H1 (cell line): ENCODE measurements around the gene ASB7. TPM values are rescaled to one million over a fixed set of nuclear protein-coding genes. Genes with fewer than 3 reads are reported as not detected.

Experiments used
- CTCF ChIA-PET: fragments of 300-600 bp; sonication (Branson Sonifier 250); formaldehyde crosslinking; loops from one replicate; lab custom pipeline; 2021; ENCODE audit not compliant: partially characterized antibody; lab: Charles Lee
- POLR2A ChIA-PET: fragments of 300-600 bp; sonication (Branson Sonifier 250); formaldehyde crosslinking; loops from one replicate; lab custom pipeline; 2021; ENCODE audit warnings: inconsistent platforms; ENCODE audit not compliant: partially characterized antibody; lab: Charles Lee
- DNase-seq, 2 experiments: peaks; one replicate each; pipeline versions ENCODE4 v3.0.0 to v3.0.0-alpha.2; 2010 to 2022; ENCODE audit warnings: low spot score in 2 of 2, low read depth in 1 of 2, mixed read lengths in 1 of 2
- FAIRE-seq: peaks from 2 replicates; lab custom pipeline; 2011; peaks lifted over from hg19 to GRCh38; lab: Jason Lieb, UNC
- H2AFZ ChIP-seq: 2 replicates; pipeline ENCODE4 v1.8.1; 2012; ENCODE audit warnings: low read length, inconsistent platforms
- H2AK5ac ChIP-seq: 2 replicates; pipeline ENCODE4 v1.6.1; 2013; ENCODE audit warnings: low read depth, low read length
- H2BK120ac ChIP-seq: replicated peaks from 2 replicates; pipeline ENCODE3; 2013; ENCODE audit warnings: low read depth, low read length, inconsistent platforms
- H2BK12ac ChIP-seq: 2 replicates; pipeline ENCODE4 v1.6.1; 2013; ENCODE audit warnings: low read depth, low read length
- H2BK15ac ChIP-seq: 2 replicates; pipeline ENCODE4 v1.6.1; 2013; ENCODE audit warnings: low read length
- H2BK20ac ChIP-seq: 2 replicates; pipeline ENCODE4 v1.6.1; 2013; ENCODE audit warnings: low read length
- H2BK5ac ChIP-seq: 2 replicates; pipeline ENCODE4 v1.6.1; 2013; ENCODE audit warnings: low read depth, low read length
- H3K14ac ChIP-seq: 2 replicates; pipeline ENCODE4 v1.6.1; 2013; ENCODE audit warnings: inconsistent platforms; ENCODE audit not compliant: insufficient read length
- H3K18ac ChIP-seq: 2 replicates; pipeline ENCODE4 v1.6.1; 2013; ENCODE audit warnings: low read length; ENCODE audit errors: extremely low read depth
- H3K23ac ChIP-seq: 2 replicates; pipeline ENCODE4 v1.6.1; 2013; ENCODE audit warnings: inconsistent platforms; ENCODE audit not compliant: insufficient read length
- H3K23me2 ChIP-seq: 2 replicates; pipeline ENCODE4 v1.6.1; 2013; ENCODE audit warnings: low read depth, low read length
- H3K27ac ChIP-seq: 2 replicates; pipeline ENCODE4 v1.6.1; 2011; ENCODE audit warnings: low read depth, low read length, inconsistent platforms
- H3K27me3 ChIP-seq, 4 experiments: replicated peaks in 1 of 4; 1 replicate in 1 of 4; 2 replicates in 3 of 4; pipeline versions ENCODE4 v1.6.1 to v1.8.1; 2011 to 2013; ENCODE audit warnings: low read length in 3 of 4, mild to moderate bottlenecking in 3 of 4, inconsistent platforms in 2 of 4, mixed read lengths in 2 of 4, moderate library complexity in 1 of 4; ENCODE audit not compliant: control insufficient read depth in 3 of 4, insufficient read depth in 3 of 4; ENCODE audit errors: extremely low read depth in 1 of 4
- H3K36me3 ChIP-seq, 4 experiments: 2 replicates each; pipeline versions ENCODE4 v1.6.1 to v1.8.1; 2011 to 2013; ENCODE audit warnings: mild to moderate bottlenecking in 4 of 4, low read length in 3 of 4, moderate library complexity in 2 of 4, control low read depth in 1 of 4, inconsistent platforms in 1 of 4; ENCODE audit not compliant: insufficient read depth in 4 of 4, control insufficient read depth in 2 of 4
- H3K4ac ChIP-seq: replicated peaks from 2 replicates; pipeline ENCODE3; 2013; ENCODE audit warnings: low read length, low read depth, mixed read lengths, inconsistent platforms; ENCODE audit not compliant: insufficient read length
- H3K4me1 ChIP-seq, 4 experiments: replicated peaks in 1 of 4; 1 replicate in 1 of 4; 2 replicates in 3 of 4; pipeline versions ENCODE4 v1.6.1 to v1.8.1; 2011 to 2013; ENCODE audit warnings: low read length in 3 of 4, inconsistent platforms in 2 of 4, mixed read lengths in 1 of 4; ENCODE audit not compliant: insufficient read depth in 4 of 4, control insufficient read depth in 3 of 4
- H3K4me2 ChIP-seq, 2 experiments: 2 replicates each; pipeline versions ENCODE4 v1.6.1 to v1.8.1; 2011 to 2013; ENCODE audit warnings: low read depth in 2 of 2, low read length in 2 of 2, control low read depth in 1 of 2, inconsistent platforms in 1 of 2, mild to moderate bottlenecking in 1 of 2; ENCODE audit not compliant: insufficient read depth in 1 of 2
- H3K4me3 ChIP-seq, 4 experiments: fragments of 200-600, 300-600 bp in 1 of 4; sonication (generic), shearing (Covaris generic), sonication (Bioruptor Twin) in 1 of 4; 2 replicates each; pipeline versions ENCODE4 v1.5.1 to v1.8.1; 2011 to 2016; ENCODE audit warnings: low read length in 4 of 4, low read depth in 3 of 4, control low read depth in 2 of 4, inconsistent platforms in 2 of 4, mild to moderate bottlenecking in 2 of 4, mixed read lengths in 1 of 4, moderate library complexity in 1 of 4; ENCODE audit not compliant: insufficient read depth in 2 of 4; ENCODE audit errors: extremely low read depth in 1 of 4
- H3K56ac ChIP-seq: replicated peaks from 2 replicates; pipeline ENCODE3; 2013; ENCODE audit warnings: low read depth, mild to moderate bottlenecking, mixed read lengths, low read length, inconsistent platforms; ENCODE audit not compliant: insufficient read length
- H3K79me1 ChIP-seq: 2 replicates; pipeline ENCODE4 v1.6.1; 2013; ENCODE audit warnings: low read depth, low read length, control low read depth
- H3K79me2 ChIP-seq, 2 experiments: 2 replicates each; pipeline versions ENCODE4 v1.6.1 to v1.8.1; 2012 to 2013; ENCODE audit warnings: low read length in 2 of 2, mild to moderate bottlenecking in 2 of 2, inconsistent platforms in 1 of 2; ENCODE audit not compliant: insufficient read depth in 2 of 2, control insufficient read depth in 1 of 2
- H3K9ac ChIP-seq, 4 experiments: replicated peaks in 1 of 4; 1 replicate in 1 of 4; 2 replicates in 3 of 4; pipeline versions ENCODE4 v1.6.1 to v1.8.1; 2011 to 2013; ENCODE audit warnings: low read depth in 3 of 4, low read length in 3 of 4, control low read depth in 2 of 4, mild to moderate bottlenecking in 2 of 4, moderate library complexity in 2 of 4, inconsistent platforms in 1 of 4; ENCODE audit errors: extremely low read depth in 1 of 4
- H3K9me3 ChIP-seq, 2 experiments: 2 replicates each; pipeline versions ENCODE4 v1.6.1 to v1.8.1; 2012 to 2013; ENCODE audit warnings: mild to moderate bottlenecking in 2 of 2, moderate library complexity in 2 of 2, control low read depth in 1 of 2, inconsistent platforms in 1 of 2, low read depth in 1 of 2, low read length in 1 of 2, mixed read lengths in 1 of 2; ENCODE audit not compliant: insufficient read depth in 2 of 2
- H4K20me1 ChIP-seq, 2 experiments: replicated peaks in 1 of 2; 2 replicates each; pipeline versions ENCODE3 to v1.8.1; 2011 to 2013; ENCODE audit warnings: inconsistent platforms in 2 of 2, low read length in 2 of 2, mild to moderate bottlenecking in 1 of 2; ENCODE audit not compliant: insufficient read depth in 2 of 2, control insufficient read depth in 1 of 2
- H4K5ac ChIP-seq: 2 replicates; pipeline ENCODE4 v1.6.1; 2013; ENCODE audit warnings: low read length, low read depth, mixed read lengths, inconsistent platforms; ENCODE audit not compliant: insufficient read length
- H4K8ac ChIP-seq: 2 replicates; pipeline ENCODE4 v1.8.0; 2013; ENCODE audit warnings: mild to moderate bottlenecking, moderate library complexity, low read length, inconsistent platforms; ENCODE audit not compliant: insufficient read depth; ENCODE audit errors: extremely low read depth
- H4K91ac ChIP-seq: replicated peaks from 2 replicates; pipeline ENCODE3; 2013; ENCODE audit warnings: low read length, mixed read lengths, inconsistent platforms; ENCODE audit not compliant: insufficient read length
- ASH2L ChIP-seq: fragments of 200-600, 300-600 bp; sonication (generic); IDR thresholded peaks from one replicate; pipeline ENCODE4 v1.7.1; 2017; ENCODE audit warnings: low read length
- ATF3 ChIP-seq: IDR thresholded peaks from 2 replicates; pipeline ENCODE4 v1.6.1; 2011; ENCODE audit warnings: low read depth, mild to moderate bottlenecking, low read length; ENCODE audit not compliant: insufficient read depth
- BRCA1 ChIP-seq: IDR thresholded peaks from 2 replicates; pipeline ENCODE4 v1.6.1; 2012; ENCODE audit warnings: low read depth, low read length, improper control_type of control experiment
- CBX5 ChIP-seq: fragments of 300-800, 300-1000 bp; sonication (generic); IDR thresholded peaks from 2 replicates; pipeline ENCODE4 v1.7.1; 2016; ENCODE audit warnings: antibody characterized with exemption, low read length, low read depth
- CTBP2 ChIP-seq: IDR thresholded peaks from 2 replicates; pipeline ENCODE4 v1.7.0; 2011; ENCODE audit warnings: borderline replicate concordance, mild to moderate bottlenecking, moderate library complexity, mixed read lengths, low read length; ENCODE audit not compliant: insufficient read depth, insufficient read length
- HDAC2 ChIP-seq, 2 experiments: fragments of 300-600 bp in 1 of 2; sonication (generic) in 1 of 2; IDR thresholded peaks; 2 replicates each; pipeline ENCODE4 v1.6.1; 2011 to 2012; ENCODE audit warnings: low read depth in 2 of 2, low read length in 2 of 2, mild to moderate bottlenecking in 2 of 2, moderate library complexity in 2 of 2, borderline replicate concordance in 1 of 2, inconsistent platforms in 1 of 2
- MAFK ChIP-seq: IDR thresholded peaks from 2 replicates; pipeline ENCODE4 v1.6.1; 2012; ENCODE audit warnings: low read depth, mild to moderate bottlenecking, improper control_type of control experiment, low read length
- POU5F1 ChIP-seq: IDR thresholded peaks from 2 replicates; pipeline ENCODE4 v1.6.1; 2011; ENCODE audit warnings: low read depth, mild to moderate bottlenecking, low read length, moderate library complexity
- RBBP5 ChIP-seq: IDR thresholded peaks from 2 replicates; pipeline ENCODE4 v1.7.1; 2012; ENCODE audit warnings: low read depth, mild to moderate bottlenecking, inconsistent platforms, low read length, moderate library complexity, borderline replicate concordance
- SP1 ChIP-seq: IDR thresholded peaks from 2 replicates; pipeline ENCODE4 v1.6.1; 2011; ENCODE audit warnings: low read depth, low read length
- SP4 ChIP-seq: IDR thresholded peaks from 2 replicates; pipeline ENCODE4 v1.6.1; 2012; ENCODE audit warnings: low read length, inconsistent platforms
- SRF ChIP-seq: IDR thresholded peaks from 2 replicates; pipeline ENCODE4 v1.6.1; 2011; ENCODE audit warnings: mild to moderate bottlenecking, low read depth, low read length, moderate library complexity
- SUZ12 ChIP-seq: fragments of 200-600 bp; sonication (generic); IDR thresholded peaks from 2 replicates; pipeline ENCODE4 v1.6.1; 2012; ENCODE audit warnings: mild to moderate bottlenecking, inconsistent platforms, low read length, moderate library complexity, mixed read lengths
- TAF1 ChIP-seq: IDR thresholded peaks from 2 replicates; pipeline ENCODE4 v1.6.1; 2011; ENCODE audit warnings: mild to moderate bottlenecking, low read depth, low read length
- WGBS, 2 experiments: shearing (Covaris generic) in 1 of 2; methylation state at CpG; one replicate each; pipeline versions ENCODE4 v1.1.6 to v1.1.7; 2013 to 2015; ENCODE audit warnings: low lambda C conversion rate in 2 of 2, mixed read lengths in 2 of 2, inconsistent platforms in 1 of 2, low coverage in 1 of 2, missing lambda C conversion rate in 1 of 2; ENCODE audit not compliant: insufficient replicate concordance in 2 of 2, insufficient coverage in 1 of 2, insufficient read length in 1 of 2; ENCODE audit errors: extremely low coverage in 1 of 2, missing lambda C conversion rate in 1 of 2; 5-methylcytosine and 5-hydroxymethylcytosine counted together
- polyA plus RNA-seq, 7 experiments: library from polyadenylated mRNA; depleted of rRNA in 3 of 7; stranded (reverse) in 5 of 7; unstranded in 2 of 7; fragments of >200 nt in 5 of 7; fragments of 200-250 nt in 2 of 7; gene quantifications; 1 replicate in 5 of 7; 2 replicates in 1 of 7; 4 replicates in 1 of 7; pipeline versions ENCODE4 v1.2.1 to v1.2.3, GENCODE V29; 2011 to 2013; ENCODE audit warnings: missing spikeins in 2 of 7, mixed read lengths in 2 of 7
- total RNA-seq: library from RNA; stranded (reverse); fragmentation: NEBNext Ultra II Directional; extraction: Animal tissue kit (Norgen Biotek cat#: 25700); gene quantifications from 2 replicates; pipeline ENCODE4 v1.2.1, GENCODE V29; 2021

The ASB7 gene
- total and polyA plus RNA-seq, 2 of the 8 experiments (the other 6 are each of a cell fraction or from before 2014, with no cell fraction given), result 5.2 to 12.8 TPM

- Histone ChIP-seq H3K23me2 (no peaks in the 10 kb centered on the region), H3K4me3 (no peak overlapping the region), H3K4ac (no peak overlapping the region), H2BK120ac (no peak overlapping the region), H3K79me2 (no peaks in the 10 kb centered on the region), H2BK20ac (no peak overlapping the region), H3K36me3 (peaks cover 0 to 4% (median 0%) of the 10 kb centered on the region in 4 experiments; a peak in 2 of 8 replicates), H3K4me2 (no peak overlapping the region), H4K5ac (no peak overlapping the region), H3K9me3 (no peaks in the 10 kb centered on the region), H2BK5ac (no peak overlapping the region), H3K14ac (no peak overlapping the region), H3K9ac (no peak overlapping the region), H2BK12ac (no peak overlapping the region), H3K56ac (no peak overlapping the region), H3K18ac (no peak overlapping the region), H3K27me3 (no peaks in the 10 kb centered on the region), H3K79me1 (no peaks in the 10 kb centered on the region), H3K27ac (no peak overlapping the region), H2BK15ac (no peak overlapping the region), H4K8ac (no peak overlapping the region), H4K20me1 (no peaks in the 10 kb centered on the region), H2AK5ac (no peak overlapping the region), H2AFZ (no peak overlapping the region), H3K4me1 (no peaks in the 10 kb centered on the region), H4K91ac (no peak overlapping the region), H3K23ac (no peak overlapping the region)
- 89% methylated on average over 4 of the region's 4 CpGs; no CpG with 5 or more reads in 1 of the 2 experiments for WGBS, 2 experiments
- CTCF ChIA-PET, result interaction anchor here (0.8 to 1.5 kb wide), 3 partner anchors 228 to 284 kb away, joined by 3 read pairs; no protein-coding TSS in a partner anchor
- DNase-seq (no peak), FAIRE-seq (no peak)
- POLR2A ChIA-PET, result no interaction called here
- TF ChIP-seq TAF1, result no peak
- TF ChIP-seq SRF, result no peak
- TF ChIP-seq ATF3, result no peak
- no peak for TF ChIP-seq BRCA1
- TF ChIP-seq HDAC2 (IDR thresholded peaks at IDR 0.05; ENCODE audit: borderline replicate concordance in 1 of 2, low read depth in 2 of 2, low read length in 2 of 2), result no peak
- TF ChIP-seq RBBP5, result no peak
- no peak for TF ChIP-seq POU5F1
- TF ChIP-seq CBX5, result no peak
- TF ChIP-seq SP4, result no peak
- TF ChIP-seq MAFK, result no peak
- no peak for TF ChIP-seq CTBP2
- no peak for TF ChIP-seq SP1
- TF ChIP-seq SUZ12, result no peak
- no peak for TF ChIP-seq ASH2L
These were observed 31.6 kb upstream of the ASB7 start for GRCh38 chr15:100570735-100571313.
